HG03039 (cell line): ENCODE data around the gene EPHB1.

ENCODE experiments used
- ATAC-seq: cut with Tn5 transposase; IDR thresholded peaks from one replicate; pipeline ENCODE4 v1.9.1; 2021; ENCODE audit warnings: mild to moderate bottlenecking, moderate library complexity; ENCODE audit not compliant: unreplicated experiment

The EPHB1 gene

DNA sequence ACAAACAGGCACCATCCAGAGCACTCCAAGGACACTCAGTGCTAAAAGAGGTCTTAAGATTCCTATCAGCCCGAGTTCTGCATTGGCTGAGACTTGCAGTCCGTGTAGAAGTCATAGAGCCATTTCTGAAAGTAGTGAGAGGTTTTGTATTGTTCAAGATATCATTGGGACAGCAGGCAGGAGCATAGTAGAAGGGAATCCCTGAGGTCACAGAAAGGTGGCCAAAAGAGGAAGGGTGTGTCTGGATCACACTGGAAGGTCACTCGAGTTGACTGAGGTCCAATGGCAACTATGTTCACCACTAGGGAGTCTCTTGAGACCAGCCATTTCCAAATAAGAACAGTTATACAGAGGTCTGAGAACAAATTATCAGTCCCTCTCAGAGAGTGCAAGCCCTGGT, 468.3 kb downstream of the EPHB1 start:
- no peak for ATAC-seq

DNA sequence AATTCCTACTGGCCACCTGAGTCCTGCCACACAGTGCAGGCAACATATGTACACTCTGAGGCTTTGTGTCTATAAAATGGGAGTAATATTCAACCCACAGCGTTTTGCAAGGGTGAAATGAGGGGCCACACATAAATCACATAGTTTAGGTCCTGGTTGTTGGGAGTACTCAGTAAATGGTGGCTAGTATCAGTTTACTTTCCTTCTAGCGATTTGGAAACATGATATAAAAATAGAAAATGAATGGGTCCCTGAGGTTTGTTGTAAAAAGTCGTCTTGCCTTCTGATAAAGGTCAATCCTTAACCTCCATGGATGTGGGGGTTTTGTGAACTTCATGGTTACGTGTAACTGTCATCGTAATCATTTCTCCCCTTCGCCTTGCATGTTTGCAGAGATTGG, 472.4 kb downstream of the EPHB1 start:
- no peak for ATAC-seq

DNA sequence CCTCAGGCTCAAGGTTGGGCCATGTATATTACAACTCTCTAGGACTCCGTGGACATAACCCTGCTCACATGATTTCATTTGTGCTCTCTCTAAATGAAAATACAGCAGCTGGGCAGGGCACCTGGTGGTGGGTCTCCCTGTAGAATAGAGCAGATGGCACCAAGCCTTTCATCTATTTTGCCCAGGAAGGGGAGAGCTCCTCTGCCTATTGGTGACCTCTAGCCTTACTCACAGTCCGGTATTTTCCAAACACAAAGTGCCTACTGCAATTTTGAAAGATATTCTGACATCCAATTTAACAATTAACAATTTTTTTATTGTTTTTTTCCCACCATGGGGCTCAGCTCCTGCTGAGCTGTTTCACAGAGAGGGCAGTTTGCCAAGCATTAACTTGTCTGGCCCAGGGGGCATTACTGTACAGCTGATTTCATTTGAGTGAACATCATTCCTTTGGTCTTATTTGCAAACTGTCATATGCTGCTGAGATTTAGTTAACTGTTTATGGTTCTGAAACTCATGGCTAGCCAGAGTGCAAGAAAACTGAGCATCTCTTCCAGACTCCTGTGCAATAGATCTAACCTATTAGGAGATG, 474.0 kb downstream of the EPHB1 start:
- no peak for ATAC-seq

DNA sequence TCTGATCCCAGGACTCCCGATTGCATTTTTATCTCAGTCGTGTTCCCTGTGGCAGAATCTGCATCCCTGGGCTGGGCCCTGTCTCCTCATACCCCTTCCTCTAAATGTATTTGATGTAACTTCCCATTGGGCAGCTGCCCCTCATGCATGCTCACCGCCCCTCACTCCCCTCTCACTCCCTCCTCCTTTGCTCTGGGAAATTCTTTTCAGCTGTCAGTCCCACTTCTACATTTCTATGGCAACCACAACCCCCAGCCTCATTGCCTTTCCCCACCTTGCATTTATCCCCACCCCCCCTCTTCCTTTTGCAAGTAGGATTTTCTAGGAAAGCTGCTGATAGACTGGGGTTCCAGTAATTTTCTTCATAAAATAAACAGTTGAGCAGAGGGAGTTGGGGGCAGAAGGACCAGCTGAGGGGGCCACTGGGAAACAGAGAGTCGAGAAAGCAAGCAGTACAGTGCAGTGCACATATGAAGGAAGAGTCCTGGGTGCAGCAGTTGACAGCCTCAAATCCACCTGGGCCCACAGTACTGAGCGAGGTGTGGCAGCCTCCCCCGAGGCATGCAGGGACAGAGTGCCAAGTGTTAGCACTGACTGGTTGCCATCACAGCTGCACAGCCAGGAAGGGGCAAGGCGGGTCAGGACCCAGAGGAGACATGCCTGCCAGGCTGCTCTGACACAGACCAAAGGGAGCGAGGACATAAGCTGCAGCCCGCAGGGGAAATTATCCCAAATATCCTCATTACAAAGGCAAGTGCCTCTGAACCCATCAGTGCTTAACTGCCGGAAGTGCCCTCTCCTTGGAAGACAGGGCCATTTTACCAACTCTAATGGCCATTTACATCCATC, 476.3 kb downstream of the EPHB1 start:
- ATAC-seq = no peak

DNA sequence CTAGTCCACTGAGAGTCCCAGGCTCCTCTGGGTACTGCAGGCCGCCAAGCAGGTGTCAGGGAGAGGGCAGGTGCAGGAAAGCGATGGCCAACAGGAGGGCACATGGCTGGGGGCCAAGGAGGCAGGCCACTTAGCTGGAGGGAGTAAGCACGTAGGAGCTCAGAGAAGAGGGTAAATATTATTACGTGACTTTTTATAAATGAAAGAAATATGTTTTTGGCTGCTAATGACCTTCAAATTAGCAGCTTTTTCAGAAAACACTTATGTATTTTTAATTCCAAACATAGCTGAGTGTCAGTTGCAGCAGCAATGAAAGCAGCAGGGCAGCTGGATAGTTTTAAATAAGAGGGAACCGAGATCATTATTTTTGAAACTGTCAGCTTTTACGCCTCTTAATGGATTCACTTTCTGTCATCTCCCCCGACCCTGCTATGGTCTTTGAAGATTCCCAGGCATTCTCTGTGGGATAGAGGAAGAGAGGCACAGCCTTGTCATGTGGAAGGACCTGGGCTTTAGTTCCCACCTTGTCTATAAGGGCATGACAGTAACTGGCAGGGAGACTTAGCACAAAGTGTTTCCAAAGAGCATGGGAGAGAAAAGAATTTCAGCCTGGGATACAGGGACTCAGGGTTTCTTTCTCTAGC, 477.1 kb downstream of the EPHB1 start:
- no peak for ATAC-seq

DNA sequence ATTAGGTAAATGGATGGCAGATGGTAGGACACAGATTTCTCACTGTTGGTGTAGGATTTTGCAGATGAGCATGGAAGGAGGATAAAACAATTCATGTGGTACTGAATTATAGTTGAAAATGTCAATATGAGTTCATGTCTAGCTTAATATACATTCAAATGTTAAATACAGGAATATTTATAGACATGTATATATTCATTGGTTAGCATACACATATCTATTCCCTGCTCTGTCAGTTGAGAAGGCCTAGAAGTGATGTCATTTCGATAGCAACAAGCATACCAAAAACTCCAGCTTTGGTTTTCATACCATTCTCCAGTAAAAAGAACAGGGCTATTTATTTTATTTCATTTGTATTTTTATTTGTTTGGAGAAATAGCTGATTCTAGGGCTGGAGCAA, 497.1 kb downstream of the EPHB1 start:
- no peak for ATAC-seq

DNA sequence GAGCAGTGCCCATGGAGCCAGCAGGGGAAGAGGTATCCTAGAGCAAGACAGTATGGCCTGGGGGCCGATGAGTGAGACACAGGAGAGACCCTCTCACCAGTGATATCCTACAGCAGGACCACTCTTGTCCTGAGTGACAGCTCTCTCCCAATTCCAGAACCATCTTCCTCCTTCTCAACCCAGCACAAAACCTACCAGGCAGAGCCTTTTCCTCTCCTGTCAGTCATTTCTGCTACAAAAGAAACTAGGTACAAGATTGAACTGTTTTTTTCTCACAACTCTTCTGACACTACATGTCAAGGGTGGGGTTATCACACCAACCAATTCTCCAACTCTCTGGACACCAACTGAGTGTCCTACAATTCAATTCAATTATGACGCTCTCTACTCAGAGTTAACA, 506.6 kb downstream of the EPHB1 start:
- ATAC-seq = no peak

DNA sequence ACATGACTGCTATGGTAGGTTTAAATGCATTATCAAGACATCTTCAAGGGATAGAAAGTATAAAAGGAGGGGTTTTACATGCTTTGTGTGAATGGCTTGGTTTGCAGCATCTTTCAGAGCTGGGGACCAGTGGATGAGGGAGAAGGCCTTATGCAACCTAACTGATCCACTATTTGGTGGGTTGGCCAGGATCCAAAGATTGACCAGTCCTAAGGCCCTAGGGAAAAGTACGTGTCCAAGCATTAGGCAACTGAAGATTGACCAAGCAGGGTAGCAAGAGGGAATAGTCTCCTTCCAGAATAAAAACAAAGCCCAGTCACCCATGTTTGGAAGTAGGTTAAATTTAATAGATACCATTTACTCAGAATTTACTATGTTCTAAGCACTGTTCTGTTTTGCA, 509.3 kb downstream of the EPHB1 start:
- ATAC-seq = no peak
